Measurements from ENCODE around the gene BNIPL. TPM values are rescaled to one million over a fixed set of nuclear protein-coding genes. Genes with fewer than 3 reads are reported as not detected.

Gene BNIPL
- polyA plus RNA-seq (4.6 to 25.8 TPM (median 9.8 TPM) in 3 replicates), polyA minus RNA-seq (2.5 to 16.6 TPM (median 6.5 TPM) in 3 replicates)
- polyA plus RNA-seq (2011; ENCODE audit: low read depth), result 103 TPM
- polyA plus RNA-seq (2011; cell fraction: cytosol; rRNA removed), result 6.3 and 8.0 TPM in 2 replicates
- polyA plus RNA-seq (2011; cell fraction: nucleus; rRNA removed), result 40.6 and 43.8 TPM in 2 replicates
- 2.4 and 66.3 TPM in 2 replicates for polyA plus RNA-seq (2012; ENCODE audit: low replicate concordance)
- 5.0 TPM for polyA minus RNA-seq (2011; cell fraction: cytosol; rRNA and poly(A)+ RNA removed)
- polyA minus RNA-seq (2011; cell fraction: nucleus; rRNA and poly(A)+ RNA removed), result 7.5 and 9.9 TPM in 2 replicates

GRCh38 chr1:151036356-151036755, at the start of gene BNIPL:
Gene BNIPL (plus strand): TSS chr1:151036586. CDS start chr1:151036726, 140 bp downstream.
- Histone ChIP-seq H3K9ac (ENCODE audit: control insufficient read depth, extremely low read depth, insufficient read depth, low read length) (no peak within 1 kb of the TSS), H3K4me2 (ENCODE audit: control insufficient read depth, extremely low read depth, insufficient read depth, low read depth, low read length) (peak within 1 kb of the TSS; percentile 45), H3K9me3 (ENCODE audit: control insufficient read depth, low read depth, low read length) (no peaks in the 10 kb centered on the region), H3K9me1 (ENCODE audit: control insufficient read depth, extremely low read depth, insufficient read depth, low read length) (no peaks in the 10 kb centered on the region), H4K20me1 (ENCODE audit: control insufficient read depth, extremely low read depth, insufficient read depth, low read length) (no peaks in the 10 kb centered on the region), H3K4me1 (ENCODE audit: control insufficient read depth, extremely low read depth, insufficient read depth, low read length) (peaks cover 19% of the 10 kb centered on the region), H3K79me2 (ENCODE audit: control insufficient read depth, insufficient read depth, low read length) (no peaks in the 10 kb centered on the region), H2AFZ (ENCODE audit: control insufficient read depth, low read length) (no peak within 1 kb of the TSS), H3K27me3 (ENCODE audit: control insufficient read depth, extremely low read depth, insufficient read depth, low read length) (no peaks in the 10 kb centered on the region), H3K36me3 (ENCODE audit: control insufficient read depth in 2 of 2, extremely low read depth in 1 of 2, insufficient read depth in 2 of 2, low read length in 2 of 2) (no peaks in the 10 kb centered on the region), H3K27ac (ENCODE audit: control insufficient read depth, insufficient read depth, low read length) (no peak within 1 kb of the TSS), H3K4me3 (ENCODE audit: control insufficient read depth in 2 of 3, extremely low read depth in 1 of 3, insufficient read depth in 2 of 3, low read depth in 1 of 3, low read length in 3 of 3) (peak within 1 kb of the TSS in 1 of 3 experiments; percentile 13)
- TF ChIP-seq CTCF (optimal IDR thresholded peaks at IDR 0.05 in 1 of 3, IDR thresholded peaks at IDR 0.05 in 1 of 3, conservative IDR thresholded peaks at IDR 0.05 in 1 of 3; ENCODE audit: extremely low read depth in 1 of 3, insufficient read depth in 2 of 3, low read length in 3 of 3) (no peak), EZH2 (IDR thresholded peaks at IDR 0.05; ENCODE audit: low read length) (no peak)
- dilution Hi-C loops (cut with MboI; ENCODE audit: extremely low pct_ligation_motif_present, low sequenced_read_pairs), result no loop called here
- DNase-seq (ENCODE audit: low read depth, low spot score), result no peak
- FAIRE-seq, result peak; percentile 17

- Histone ChIP-seq H3K9me1 (ENCODE audit: control insufficient read depth, extremely low read depth, insufficient read depth, low read length) (no peaks in the 10 kb centered on the region), H3K36me3 (ENCODE audit: control insufficient read depth in 2 of 2, extremely low read depth in 1 of 2, insufficient read depth in 2 of 2, low read length in 2 of 2) (no peaks in the 10 kb centered on the region), H3K79me2 (ENCODE audit: control insufficient read depth, insufficient read depth, low read length) (no peaks in the 10 kb centered on the region), H3K4me2 (ENCODE audit: control insufficient read depth, extremely low read depth, insufficient read depth, low read depth, low read length) (no peak overlapping the region), H4K20me1 (ENCODE audit: control insufficient read depth, extremely low read depth, insufficient read depth, low read length) (no peaks in the 10 kb centered on the region), H3K9ac (ENCODE audit: control insufficient read depth, extremely low read depth, insufficient read depth, low read length) (no peak overlapping the region), H3K27ac (ENCODE audit: control insufficient read depth, insufficient read depth, low read length) (no peak overlapping the region), H3K4me3 (ENCODE audit: control insufficient read depth in 2 of 3, extremely low read depth in 1 of 3, insufficient read depth in 2 of 3, low read depth in 1 of 3, low read length in 3 of 3) (no peak overlapping the region), H3K9me3 (ENCODE audit: control insufficient read depth, low read depth, low read length) (no peaks in the 10 kb centered on the region), H3K27me3 (ENCODE audit: control insufficient read depth, extremely low read depth, insufficient read depth, low read length) (no peaks in the 10 kb centered on the region), H3K4me1 (ENCODE audit: control insufficient read depth, extremely low read depth, insufficient read depth, low read length) (no peaks in the 10 kb centered on the region), H2AFZ (ENCODE audit: control insufficient read depth, low read length) (no peak overlapping the region)
- dilution Hi-C loops (cut with MboI; ENCODE audit: extremely low pct_ligation_motif_present, low sequenced_read_pairs), result no loop called here
- FAIRE-seq, result no peak
- no peak for TF ChIP-seq CTCF (optimal IDR thresholded peaks at IDR 0.05 in 1 of 3, IDR thresholded peaks at IDR 0.05 in 1 of 3, conservative IDR thresholded peaks at IDR 0.05 in 1 of 3; ENCODE audit: extremely low read depth in 1 of 3, insufficient read depth in 2 of 3, low read length in 3 of 3)
- TF ChIP-seq EZH2 (IDR thresholded peaks at IDR 0.05; ENCODE audit: low read length), result no peak
- no peak for DNase-seq (ENCODE audit: low read depth, low spot score)
Observed at GRCh38 chr1:150987924-150988323, 48.5 kb upstream of the BNIPL start.

All from keratinocyte (primary cell).